ENCODE results near the gene ENTPD2. TPM values are rescaled to one million over a fixed set of nuclear protein-coding genes. Genes with fewer than 3 reads are reported as not detected.

Gene ENTPD2
- total and polyA plus RNA-seq, 2 experiments from 2014 or later, result 1.8 to 1.9 TPM

- no peak overlapping the region for H3K4me3 ChIP-seq
- no peak overlapping the region for H3K4me2 ChIP-seq
- H2AFZ ChIP-seq, result no peak overlapping the region
- peaks cover 3% of the 10 kb centered on the region for H3K27me3 Mint-ChIP-seq (ENCODE audit: insufficient read depth, low read depth, poor library complexity)
- no peak overlapping the region for H3K27ac ChIP-seq (ENCODE audit: low read depth)
- H3K79me2 ChIP-seq (replicated peaks; ENCODE audit: insufficient read depth), result no peaks in the 10 kb centered on the region
- DNase-seq (ENCODE audit: low spot score) (no peak), ATAC-seq (no peak)
- no peaks in the 10 kb centered on the region for H4K20me1 ChIP-seq (replicated peaks; ENCODE audit: insufficient read depth)
- no peak overlapping the region for H3K4me3 Mint-ChIP-seq
- no peaks in the 10 kb centered on the region for H3K4me1 Mint-ChIP-seq
- TF ChIP-seq, protein P1, sequence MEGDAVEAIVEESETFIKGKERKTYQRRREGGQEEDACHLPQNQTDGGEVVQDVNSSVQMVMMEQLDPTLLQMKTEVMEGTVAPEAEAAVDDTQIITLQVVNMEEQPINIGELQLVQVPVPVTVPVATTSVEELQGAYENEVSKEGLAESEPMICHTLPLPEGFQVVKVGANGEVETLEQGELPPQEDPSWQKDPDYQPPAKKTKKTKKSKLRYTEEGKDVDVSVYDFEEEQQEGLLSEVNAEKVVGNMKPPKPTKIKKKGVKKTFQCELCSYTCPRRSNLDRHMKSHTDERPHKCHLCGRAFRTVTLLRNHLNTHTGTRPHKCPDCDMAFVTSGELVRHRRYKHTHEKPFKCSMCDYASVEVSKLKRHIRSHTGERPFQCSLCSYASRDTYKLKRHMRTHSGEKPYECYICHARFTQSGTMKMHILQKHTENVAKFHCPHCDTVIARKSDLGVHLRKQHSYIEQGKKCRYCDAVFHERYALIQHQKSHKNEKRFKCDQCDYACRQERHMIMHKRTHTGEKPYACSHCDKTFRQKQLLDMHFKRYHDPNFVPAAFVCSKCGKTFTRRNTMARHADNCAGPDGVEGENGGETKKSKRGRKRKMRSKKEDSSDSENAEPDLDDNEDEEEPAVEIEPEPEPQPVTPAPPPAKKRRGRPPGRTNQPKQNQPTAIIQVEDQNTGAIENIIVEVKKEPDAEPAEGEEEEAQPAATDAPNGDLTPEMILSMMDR (conservative IDR thresholded peaks at IDR 0.05; ENCODE audit: low read depth in 2 of 2), result no peak
- TF ChIP-seq NANOG (IDR thresholded peaks at IDR 0.05; ENCODE audit: borderline replicate concordance), result no peak
- no peak for TF ChIP-seq STAT1 (IDR thresholded peaks at IDR 0.05; ENCODE audit: unreplicated experiment)
- no peak for TF ChIP-seq POLR2AphosphoS5 (IDR thresholded peaks at IDR 0.05; ENCODE audit: low read depth)
- TF ChIP-seq ZNF114 (CRISPR knock-in tag; IDR thresholded peaks at IDR 0.05), result no peak
- TF ChIP-seq, protein P2, sequence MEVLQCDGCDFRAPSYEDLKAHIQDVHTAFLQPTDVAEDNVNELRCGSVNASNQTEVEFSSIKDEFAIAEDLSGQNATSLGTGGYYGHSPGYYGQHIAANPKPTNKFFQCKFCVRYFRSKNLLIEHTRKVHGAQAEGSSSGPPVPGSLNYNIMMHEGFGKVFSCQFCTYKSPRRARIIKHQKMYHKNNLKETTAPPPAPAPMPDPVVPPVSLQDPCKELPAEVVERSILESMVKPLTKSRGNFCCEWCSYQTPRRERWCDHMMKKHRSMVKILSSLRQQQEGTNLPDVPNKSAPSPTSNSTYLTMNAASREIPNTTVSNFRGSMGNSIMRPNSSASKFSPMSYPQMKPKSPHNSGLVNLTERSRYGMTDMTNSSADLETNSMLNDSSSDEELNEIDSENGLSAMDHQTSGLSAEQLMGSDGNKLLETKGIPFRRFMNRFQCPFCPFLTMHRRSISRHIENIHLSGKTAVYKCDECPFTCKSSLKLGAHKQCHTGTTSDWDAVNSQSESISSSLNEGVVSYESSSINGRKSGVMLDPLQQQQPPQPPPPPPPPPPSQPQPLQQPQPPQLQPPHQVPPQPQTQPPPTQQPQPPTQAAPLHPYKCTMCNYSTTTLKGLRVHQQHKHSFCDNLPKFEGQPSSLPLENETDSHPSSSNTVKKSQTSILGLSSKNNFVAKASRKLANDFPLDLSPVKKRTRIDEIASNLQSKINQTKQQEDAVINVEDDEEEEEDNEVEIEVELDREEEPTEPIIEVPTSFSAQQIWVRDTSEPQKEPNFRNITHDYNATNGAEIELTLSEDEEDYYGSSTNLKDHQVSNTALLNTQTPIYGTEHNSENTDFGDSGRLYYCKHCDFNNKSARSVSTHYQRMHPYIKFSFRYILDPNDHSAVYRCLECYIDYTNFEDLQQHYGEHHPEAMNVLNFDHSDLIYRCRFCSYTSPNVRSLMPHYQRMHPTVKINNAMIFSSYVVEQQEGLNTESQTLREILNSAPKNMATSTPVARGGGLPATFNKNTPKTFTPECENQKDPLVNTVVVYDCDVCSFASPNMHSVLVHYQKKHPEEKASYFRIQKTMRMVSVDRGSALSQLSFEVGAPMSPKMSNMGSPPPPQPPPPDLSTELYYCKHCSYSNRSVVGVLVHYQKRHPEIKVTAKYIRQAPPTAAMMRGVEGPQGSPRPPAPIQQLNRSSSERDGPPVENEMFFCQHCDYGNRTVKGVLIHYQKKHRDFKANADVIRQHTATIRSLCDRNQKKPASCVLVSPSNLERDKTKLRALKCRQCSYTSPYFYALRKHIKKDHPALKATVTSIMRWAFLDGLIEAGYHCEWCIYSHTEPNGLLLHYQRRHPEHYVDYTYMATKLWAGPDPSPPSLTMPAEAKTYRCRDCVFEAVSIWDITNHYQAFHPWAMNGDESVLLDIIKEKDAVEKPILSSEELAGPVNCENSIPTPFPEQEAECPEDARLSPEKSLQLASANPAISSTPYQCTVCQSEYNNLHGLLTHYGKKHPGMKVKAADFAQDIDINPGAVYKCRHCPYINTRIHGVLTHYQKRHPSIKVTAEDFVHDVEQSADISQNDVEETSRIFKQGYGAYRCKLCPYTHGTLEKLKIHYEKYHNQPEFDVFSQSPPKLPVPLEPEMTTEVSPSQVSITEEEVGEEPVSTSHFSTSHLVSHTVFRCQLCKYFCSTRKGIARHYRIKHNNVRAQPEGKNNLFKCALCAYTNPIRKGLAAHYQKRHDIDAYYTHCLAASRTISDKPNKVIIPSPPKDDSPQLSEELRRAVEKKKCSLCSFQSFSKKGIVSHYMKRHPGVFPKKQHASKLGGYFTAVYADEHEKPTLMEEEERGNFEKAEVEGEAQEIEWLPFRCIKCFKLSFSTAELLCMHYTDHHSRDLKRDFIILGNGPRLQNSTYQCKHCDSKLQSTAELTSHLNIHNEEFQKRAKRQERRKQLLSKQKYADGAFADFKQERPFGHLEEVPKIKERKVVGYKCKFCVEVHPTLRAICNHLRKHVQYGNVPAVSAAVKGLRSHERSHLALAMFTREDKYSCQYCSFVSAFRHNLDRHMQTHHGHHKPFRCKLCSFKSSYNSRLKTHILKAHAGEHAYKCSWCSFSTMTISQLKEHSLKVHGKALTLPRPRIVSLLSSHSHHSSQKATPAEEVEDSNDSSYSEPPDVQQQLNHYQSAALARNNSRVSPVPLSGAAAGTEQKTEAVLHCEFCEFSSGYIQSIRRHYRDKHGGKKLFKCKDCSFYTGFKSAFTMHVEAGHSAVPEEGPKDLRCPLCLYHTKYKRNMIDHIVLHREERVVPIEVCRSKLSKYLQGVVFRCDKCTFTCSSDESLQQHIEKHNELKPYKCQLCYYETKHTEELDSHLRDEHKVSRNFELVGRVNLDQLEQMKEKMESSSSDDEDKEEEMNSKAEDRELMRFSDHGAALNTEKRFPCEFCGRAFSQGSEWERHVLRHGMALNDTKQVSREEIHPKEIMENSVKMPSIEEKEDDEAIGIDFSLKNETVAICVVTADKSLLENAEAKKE (CRISPR knock-in tag; IDR thresholded peaks at IDR 0.05), result no peak
- no peak for TF ChIP-seq EZH2phosphoT487 (IDR thresholded peaks at IDR 0.05; ENCODE audit: unreplicated experiment)
- no peak for TF ChIP-seq ZNF331 (CRISPR knock-in tag; IDR thresholded peaks at IDR 0.05; ENCODE audit: low read depth)
- no peak for TF ChIP-seq CREB1 (CRISPR knock-in tag; IDR thresholded peaks at IDR 0.05; ENCODE audit: low read depth)
- no peak for TF ChIP-seq JUNB (IDR thresholded peaks at IDR 0.05; ENCODE audit: unreplicated experiment)
- TF ChIP-seq, protein P3, sequence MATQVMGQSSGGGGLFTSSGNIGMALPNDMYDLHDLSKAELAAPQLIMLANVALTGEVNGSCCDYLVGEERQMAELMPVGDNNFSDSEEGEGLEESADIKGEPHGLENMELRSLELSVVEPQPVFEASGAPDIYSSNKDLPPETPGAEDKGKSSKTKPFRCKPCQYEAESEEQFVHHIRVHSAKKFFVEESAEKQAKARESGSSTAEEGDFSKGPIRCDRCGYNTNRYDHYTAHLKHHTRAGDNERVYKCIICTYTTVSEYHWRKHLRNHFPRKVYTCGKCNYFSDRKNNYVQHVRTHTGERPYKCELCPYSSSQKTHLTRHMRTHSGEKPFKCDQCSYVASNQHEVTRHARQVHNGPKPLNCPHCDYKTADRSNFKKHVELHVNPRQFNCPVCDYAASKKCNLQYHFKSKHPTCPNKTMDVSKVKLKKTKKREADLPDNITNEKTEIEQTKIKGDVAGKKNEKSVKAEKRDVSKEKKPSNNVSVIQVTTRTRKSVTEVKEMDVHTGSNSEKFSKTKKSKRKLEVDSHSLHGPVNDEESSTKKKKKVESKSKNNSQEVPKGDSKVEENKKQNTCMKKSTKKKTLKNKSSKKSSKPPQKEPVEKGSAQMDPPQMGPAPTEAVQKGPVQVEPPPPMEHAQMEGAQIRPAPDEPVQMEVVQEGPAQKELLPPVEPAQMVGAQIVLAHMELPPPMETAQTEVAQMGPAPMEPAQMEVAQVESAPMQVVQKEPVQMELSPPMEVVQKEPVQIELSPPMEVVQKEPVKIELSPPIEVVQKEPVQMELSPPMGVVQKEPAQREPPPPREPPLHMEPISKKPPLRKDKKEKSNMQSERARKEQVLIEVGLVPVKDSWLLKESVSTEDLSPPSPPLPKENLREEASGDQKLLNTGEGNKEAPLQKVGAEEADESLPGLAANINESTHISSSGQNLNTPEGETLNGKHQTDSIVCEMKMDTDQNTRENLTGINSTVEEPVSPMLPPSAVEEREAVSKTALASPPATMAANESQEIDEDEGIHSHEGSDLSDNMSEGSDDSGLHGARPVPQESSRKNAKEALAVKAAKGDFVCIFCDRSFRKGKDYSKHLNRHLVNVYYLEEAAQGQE (IDR thresholded peaks at IDR 0.05; ENCODE audit: unreplicated experiment), result no peak
- TF ChIP-seq, protein P4, sequence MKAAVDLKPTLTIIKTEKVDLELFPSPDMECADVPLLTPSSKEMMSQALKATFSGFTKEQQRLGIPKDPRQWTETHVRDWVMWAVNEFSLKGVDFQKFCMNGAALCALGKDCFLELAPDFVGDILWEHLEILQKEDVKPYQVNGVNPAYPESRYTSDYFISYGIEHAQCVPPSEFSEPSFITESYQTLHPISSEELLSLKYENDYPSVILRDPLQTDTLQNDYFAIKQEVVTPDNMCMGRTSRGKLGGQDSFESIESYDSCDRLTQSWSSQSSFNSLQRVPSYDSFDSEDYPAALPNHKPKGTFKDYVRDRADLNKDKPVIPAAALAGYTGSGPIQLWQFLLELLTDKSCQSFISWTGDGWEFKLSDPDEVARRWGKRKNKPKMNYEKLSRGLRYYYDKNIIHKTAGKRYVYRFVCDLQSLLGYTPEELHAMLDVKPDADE (IDR thresholded peaks at IDR 0.05), result no peak
- no peak for TF ChIP-seq EZH2 (IDR thresholded peaks at IDR 0.05; ENCODE audit: low read depth, unreplicated experiment)
- H3K4me1 ChIP-seq (ENCODE audit: insufficient read depth), result no peaks in the 10 kb centered on the region
- H3K9me2 ChIP-seq (ENCODE audit: insufficient read depth), result no peaks in the 10 kb centered on the region
- no peak overlapping the region for H3K27ac Mint-ChIP-seq
- H3K27me3 ChIP-seq (ENCODE audit: insufficient read depth), result no peaks in the 10 kb centered on the region
- H3K36me3 Mint-ChIP-seq (ENCODE audit: low read depth), result peaks cover 6% of the 10 kb centered on the region; the same call in 2 of the 3 replicates
- peaks cover 19% of the 10 kb centered on the region for H3K9me3 Mint-ChIP-seq
- no peaks in the 10 kb centered on the region for H3F3A ChIP-seq (replicated peaks; ENCODE audit: low read depth)
- no peaks in the 10 kb centered on the region for H3K36me3 ChIP-seq (ENCODE audit: insufficient read depth)
Measured at GRCh38 chr9:137006116-137007003, 47.5 kb downstream of the ENTPD2 start.
